NCI-H1105 (cell line): Measurements from ENCODE around the gene PLP2.

ENCODE experiments used
- DNase-seq: peaks from one replicate; lab custom pipeline; 2025; lab: John Stamatoyannopoulos, UW

The PLP2 gene

GRCh38 chrX:49209434-49210251 lies 37.9 kb downstream of the PLP2 start:
- no peak for DNase-seq

GRCh38 chrX:49210406-49210805 lies 38.7 kb downstream of the PLP2 start:
- no peak for DNase-seq

- no peak for DNase-seq
Observed at GRCh38 chrX:49211074-49211473, 39.4 kb downstream of the PLP2 start.

GRCh38 chrX:49212209-49212608 lies 40.5 kb downstream of the PLP2 start:
- DNase-seq: no peak

GRCh38 chrX:49212861-49213260 lies 41.2 kb downstream of the PLP2 start:
- no peak for DNase-seq

GRCh38 chrX:49214416-49214815 lies 42.7 kb downstream of the PLP2 start:
- no peak for DNase-seq

- no peak for DNase-seq
Observed at GRCh38 chrX:49214996-49215526, 43.4 kb downstream of the PLP2 start.

- DNase-seq: no peak
Observed at GRCh38 chrX:49220100-49220499, 48.4 kb downstream of the PLP2 start.

- no peak for DNase-seq
Observed at GRCh38 chrX:49221868-49222267, 50.2 kb downstream of the PLP2 start.
